GM21717 (cell line): ENCODE measurements around the gene CDK7.

Experiments
- ATAC-seq: cut with Tn5 transposase; IDR thresholded peaks from one replicate; pipeline ENCODE4 v1.9.1; 2021; ENCODE audit warnings: mild to moderate bottlenecking, moderate library complexity; ENCODE audit not compliant: unreplicated experiment

CDK7 gene

DNA sequence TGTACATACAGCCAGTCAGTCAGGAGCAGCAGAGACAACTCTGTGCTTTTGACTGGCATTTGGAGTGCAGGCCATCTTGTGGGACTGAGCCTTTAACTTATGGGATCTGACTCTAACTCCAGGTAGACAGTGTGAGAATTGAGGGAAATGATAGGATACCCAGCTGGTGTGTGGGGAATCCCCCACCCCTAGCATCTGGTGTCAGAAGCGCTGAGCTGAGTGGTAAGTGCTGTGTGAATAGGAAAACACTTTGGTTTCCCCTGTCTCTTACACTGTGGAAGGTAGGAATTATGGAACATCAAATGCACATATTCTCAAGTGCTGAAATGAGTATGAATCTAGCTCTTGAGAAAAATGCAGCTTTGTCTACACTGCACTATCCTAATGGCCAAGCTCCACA, 54.0 kb downstream of the CDK7 start:
- ATAC-seq: no peak

DNA sequence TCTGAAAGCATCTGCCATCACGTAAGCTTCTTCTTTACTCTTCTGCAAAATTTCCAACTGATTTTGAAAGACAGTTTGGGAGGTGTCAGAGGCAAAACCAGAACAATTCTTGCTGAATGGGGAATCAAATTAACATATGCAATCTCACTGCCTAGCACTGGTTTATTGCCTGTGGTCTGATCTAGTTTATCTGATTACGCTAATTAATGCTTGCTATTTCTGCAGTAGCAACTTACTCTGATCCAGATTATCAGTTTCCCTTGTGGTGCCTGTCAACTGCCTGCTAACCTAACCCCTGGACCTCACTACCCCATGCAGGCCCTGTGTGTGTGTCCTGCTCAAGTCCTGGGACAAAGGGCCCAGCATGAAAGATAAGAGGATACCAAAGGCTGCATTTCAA, 57.6 kb downstream of the CDK7 start:
- no peak for ATAC-seq

DNA sequence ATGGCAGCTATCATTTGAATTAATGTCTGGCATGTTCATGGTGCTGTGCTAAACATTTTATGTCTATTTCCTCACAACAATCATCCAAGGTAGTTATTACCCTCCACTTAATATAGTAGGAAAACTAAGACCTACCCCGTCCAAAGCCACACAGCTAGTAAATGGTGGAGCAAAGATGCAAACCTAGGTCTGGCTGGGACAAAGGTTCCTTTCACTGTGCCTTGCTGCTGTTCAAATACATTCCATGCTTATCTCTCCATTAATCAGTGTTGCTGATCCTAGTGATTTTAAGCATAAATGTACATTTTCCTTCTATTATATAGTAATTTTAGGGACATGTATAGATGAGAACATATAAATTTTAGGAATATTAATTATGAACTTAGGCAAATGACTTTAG, 59.2 kb downstream of the CDK7 start:
- ATAC-seq: no peak

DNA sequence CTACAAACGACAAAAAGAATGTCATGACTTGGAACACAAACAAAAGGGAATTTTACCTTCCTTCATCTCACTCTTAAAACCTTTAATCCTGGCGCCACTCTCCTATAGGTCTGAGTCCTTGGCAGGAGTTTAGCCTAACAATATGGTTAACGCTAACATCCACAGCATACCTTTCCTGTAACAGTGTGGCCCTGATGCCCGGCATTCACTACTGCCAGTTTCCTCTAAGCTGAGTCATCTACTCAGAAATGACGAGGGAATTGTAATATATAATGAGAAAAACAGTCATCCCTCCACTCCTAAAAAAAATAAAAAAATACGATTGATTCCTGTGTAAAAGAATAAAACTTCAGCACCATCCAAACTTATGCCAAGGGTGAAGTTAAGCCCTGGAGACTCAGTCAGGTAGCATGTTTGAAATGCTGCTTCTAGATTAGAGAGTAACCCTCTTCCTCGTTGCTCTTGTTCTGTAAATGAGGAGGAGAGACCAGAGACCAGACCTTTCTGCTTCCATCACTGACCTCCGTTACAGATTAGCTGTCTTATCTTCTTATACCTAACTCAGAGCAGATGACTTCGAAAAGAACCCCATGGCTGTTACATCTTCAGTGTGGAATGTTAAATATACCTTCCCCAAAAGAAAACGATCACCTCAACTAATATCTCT, 60.5 kb downstream of the CDK7 start:
- ATAC-seq: no peak

DNA sequence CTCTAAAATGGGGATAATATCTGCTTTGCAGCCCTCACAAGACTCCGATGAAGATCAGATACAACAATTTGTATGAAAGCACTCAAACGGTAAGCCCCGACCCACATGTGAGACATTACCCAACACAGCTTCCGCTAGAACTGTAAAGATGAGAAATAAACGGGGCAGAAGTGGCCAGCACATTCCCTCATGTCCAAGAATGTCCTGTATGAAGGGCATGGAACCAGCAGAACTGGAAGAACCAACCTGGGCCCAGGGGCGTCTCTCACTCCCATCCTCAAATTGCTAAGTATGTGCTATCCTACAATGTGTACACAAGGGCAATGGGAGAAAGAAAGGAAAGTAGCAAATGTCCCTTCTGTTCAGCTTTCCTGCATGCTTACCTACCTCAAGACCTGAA, 64.9 kb downstream of the CDK7 start:
- ATAC-seq: no peak

DNA sequence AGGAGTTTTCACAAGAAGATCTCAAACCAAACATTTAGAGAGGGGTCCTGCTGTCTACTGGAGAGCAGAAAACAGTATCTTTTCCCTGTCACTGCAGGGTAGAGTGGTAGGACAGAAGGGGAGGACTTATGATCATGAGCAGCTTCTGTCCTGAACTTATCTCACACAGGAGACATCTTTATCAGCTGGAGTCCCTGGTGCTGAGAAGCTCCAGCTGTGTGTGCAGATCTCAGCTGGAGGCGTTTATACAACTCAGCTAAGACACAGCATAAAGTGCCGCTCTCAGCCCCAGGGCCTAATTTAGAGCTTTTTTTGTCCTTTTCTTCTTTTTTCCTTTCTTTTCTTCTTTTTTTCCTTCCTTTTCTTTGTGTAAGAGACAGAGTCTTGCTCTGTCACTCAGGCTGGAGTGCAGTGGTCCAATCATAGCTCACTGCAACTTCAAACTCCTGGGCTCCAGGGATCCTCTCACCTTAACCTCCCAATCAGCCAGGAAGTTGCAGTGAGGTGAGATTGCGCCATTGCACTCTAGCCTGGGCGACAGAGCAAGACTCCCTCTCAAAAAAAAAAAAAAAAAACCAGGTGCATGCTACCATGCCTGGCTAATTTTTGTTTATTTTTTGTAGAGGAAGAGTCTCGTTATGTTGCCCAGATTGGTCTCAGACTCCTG, 66.0 kb downstream of the CDK7 start:
- no peak for ATAC-seq

DNA sequence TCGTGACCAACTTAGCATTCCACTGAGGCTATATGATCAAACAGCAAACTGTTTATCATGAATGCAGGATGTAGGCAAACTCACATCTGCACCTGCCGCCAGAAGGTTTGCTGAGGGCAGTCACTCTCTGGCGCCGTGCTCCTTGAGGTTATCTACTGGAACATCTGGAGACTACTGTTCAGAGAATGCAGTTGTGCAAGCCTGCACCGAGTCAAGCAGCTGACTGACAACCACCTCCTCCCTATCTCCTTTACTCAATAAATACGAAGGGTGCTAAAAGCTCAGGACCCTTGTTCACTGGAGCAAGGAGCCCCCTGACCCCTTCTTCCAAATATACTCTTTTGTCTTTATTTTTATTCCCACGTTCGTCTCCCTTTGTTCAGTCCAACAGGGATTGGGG, 70.8 kb downstream of the CDK7 start:
- no peak for ATAC-seq

DNA sequence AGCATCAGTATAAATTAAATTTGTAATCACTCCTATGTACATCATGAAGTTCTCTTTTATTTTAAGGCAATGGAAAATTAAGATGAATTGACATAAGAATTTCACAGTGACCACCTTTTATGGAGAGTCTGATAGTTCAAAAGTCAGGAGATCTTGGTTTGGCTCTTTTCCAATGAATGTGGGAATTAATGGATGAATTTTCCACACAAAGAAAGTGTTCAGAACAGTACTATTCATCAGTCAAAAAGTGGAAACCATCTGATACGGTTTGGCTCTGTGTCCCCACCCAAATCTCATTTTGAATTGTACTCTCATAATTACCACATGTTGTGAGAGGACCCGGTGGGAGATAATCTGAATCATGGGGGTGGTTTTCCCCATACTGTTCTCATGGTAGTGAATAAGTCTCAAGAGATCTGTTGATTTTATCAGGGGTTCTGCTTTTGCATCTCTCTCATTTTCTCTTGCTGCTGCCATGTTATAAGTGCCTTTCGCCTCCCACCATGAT, 73.4 kb downstream of the CDK7 start:
- ATAC-seq: no peak

DNA sequence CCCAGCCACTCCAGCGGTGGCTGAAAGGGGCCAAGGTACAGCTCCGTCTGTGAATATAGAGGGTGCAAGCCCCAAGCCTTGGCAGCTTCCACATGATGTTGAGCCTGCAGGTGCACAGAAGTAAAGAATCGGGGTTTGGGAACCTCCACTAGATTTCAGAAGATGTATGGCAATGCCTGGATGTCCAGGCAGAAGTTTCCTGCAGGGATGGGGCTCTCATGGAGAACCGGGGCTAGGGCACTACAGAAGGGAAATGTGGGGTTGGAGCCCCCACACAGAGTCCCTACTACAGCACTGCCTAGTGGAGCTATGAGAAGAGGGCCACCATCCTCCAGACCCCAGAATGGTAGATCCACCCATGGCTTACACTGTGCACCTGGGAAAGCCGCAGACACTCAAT, 74.7 kb downstream of the CDK7 start:
- no peak for ATAC-seq

DNA sequence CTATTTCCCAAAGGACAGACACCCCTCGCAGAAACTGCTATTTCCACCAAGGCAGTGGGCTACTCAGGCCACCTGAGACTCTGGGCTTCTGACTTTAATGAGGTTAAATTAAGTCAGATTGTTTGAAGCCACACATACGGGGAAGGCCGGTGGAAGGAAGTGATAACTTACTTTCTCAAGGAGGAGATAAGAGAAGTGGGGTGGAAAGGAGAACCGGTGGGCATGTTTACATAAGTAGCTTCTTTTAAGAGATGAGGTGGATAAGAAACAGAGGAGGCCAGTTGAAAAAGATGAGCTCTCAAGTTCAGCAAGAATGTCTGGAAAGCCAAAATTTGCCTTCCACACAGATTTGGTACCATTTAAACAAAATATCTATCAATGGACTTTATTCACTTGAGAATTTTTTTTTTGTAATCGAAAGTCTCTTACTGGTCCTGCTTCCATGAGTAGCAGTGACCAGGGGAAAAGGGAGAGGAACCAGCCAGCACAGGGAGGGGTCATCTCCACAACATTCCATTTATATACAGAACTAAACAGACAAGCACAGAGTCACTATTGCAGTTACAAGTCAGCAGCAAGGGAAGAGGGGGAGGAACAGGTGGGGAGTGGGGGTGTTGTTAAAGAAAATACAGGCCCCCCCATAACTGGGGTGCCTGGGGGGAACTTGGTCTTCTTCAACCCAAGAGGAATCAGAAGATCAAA, 77.9 kb downstream of the CDK7 start:
- ATAC-seq: no peak

DNA sequence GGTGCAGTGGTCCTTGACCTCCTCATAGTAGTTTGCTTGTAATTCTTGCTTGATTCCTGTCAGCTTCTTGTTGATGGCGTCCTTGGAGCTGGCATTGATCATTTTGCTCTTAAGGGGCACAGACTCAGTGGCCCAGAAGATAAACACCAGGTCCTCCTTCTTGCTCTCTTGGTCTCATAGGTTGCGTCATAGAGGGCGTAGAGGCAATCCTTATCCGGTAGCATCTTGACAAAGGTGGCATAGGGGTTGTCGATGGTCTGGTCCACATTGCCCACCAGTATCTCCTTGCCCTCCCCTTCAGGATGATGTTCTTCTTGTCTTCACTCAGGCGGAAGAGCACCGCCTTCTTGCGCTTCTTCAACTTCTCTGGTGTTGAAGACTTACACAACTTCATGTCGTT, 78.7 kb downstream of the CDK7 start:
- no peak for ATAC-seq

DNA sequence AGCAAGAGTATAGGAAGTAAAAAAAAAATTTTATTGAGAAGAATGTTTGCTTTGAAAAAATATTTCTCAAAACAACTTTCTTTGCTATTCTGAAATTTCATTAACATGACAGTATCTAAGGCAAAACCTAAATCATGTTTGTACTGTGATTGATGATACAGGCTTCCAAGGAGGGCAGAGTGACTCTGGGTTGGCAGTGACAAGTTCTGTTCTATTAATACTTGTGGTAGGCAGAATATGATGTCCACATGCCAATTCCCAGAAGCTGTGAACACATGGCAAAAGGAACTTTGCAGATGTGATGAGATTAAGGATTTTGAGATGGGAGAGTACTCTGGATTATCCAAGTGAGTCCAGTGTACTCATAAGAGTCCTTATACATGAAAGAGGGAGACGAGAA, 81.3 kb downstream of the CDK7 start:
- no peak for ATAC-seq

DNA sequence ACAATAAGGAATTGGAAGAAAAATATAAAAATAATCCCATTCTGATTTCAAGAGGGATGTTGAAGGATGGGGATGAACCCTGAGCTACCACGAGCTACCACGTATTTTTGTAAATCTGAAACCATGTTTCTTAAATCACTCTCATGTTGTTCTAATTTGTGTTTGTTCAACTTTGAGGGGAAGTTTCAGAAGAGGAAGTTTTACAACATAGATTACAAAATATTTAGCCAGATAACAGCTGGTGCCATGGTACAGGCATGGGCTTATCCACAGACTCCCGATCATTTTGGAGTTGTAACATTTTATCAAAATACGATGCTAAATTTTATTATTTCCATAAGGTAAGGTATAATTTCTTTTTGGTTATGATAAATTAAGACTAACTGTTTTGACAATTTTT, 82.7 kb downstream of the CDK7 start:
- no peak for ATAC-seq

DNA sequence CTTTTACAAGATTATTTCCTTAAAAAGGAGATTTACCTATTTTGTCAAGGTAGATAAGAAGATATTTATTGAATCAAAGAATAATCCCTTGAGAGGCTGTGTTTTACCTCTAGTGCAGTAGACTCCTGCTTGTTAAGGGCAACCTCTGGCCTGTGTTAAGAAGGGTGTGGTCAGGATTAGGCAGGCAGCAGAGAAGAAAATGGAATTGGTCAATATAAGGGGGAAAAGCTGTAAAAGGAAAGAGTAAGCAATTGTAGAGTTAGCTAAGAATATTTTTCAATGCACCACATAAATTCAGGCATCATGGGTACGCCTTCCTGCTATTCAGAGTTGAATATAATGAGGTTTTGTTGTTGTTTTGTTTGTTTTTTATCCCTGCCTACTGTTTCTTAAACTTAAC, 91.7 kb downstream of the CDK7 start:
- ATAC-seq: no peak
